Liver (tissue), 9 donors: ENCODE measurements around the gene ATP10B. TPM values are rescaled to one million over a fixed set of nuclear protein-coding genes. Genes with fewer than 3 reads are reported as not detected.
"Not testable (repeated sequence)": the region's sequence is repeated elsewhere in the genome, so short reads cannot be mapped to it uniquely, and the experiment has no call there.

Experiments used
- DNase-seq: peaks from one replicate; pipeline ENCODE4 v3.0.0-alpha.2; 2017; ENCODE audit warnings: low spot score
- H3K27ac ChIP-seq, 2 donors: one replicate each; pipeline ENCODE4 v1.7.0; 2013; ENCODE audit warnings: inconsistent platforms in 2 of 2, low read length in 2 of 2, control low read depth in 1 of 2, low read depth in 1 of 2, mild to moderate bottlenecking in 1 of 2
- H3K27me3 ChIP-seq, 4 donors: one replicate each; pipeline versions ENCODE4 v1.6.1 to v1.7.0; 2013; ENCODE audit warnings: low read length in 3 of 4, inconsistent platforms in 1 of 4, mild to moderate bottlenecking in 1 of 4, moderate library complexity in 1 of 4; ENCODE audit not compliant: control insufficient read depth in 4 of 4, insufficient read depth in 4 of 4
- H3K36me3 ChIP-seq, 4 donors: one replicate each; pipeline versions ENCODE4 v1.6.1 to v1.7.0; 2013; ENCODE audit warnings: low read length in 3 of 4, mild to moderate bottlenecking in 3 of 4, low read depth in 1 of 4, moderate library complexity in 1 of 4; ENCODE audit not compliant: control insufficient read depth in 4 of 4, insufficient read depth in 3 of 4
- H3K4me1 ChIP-seq, 4 donors: one replicate each; pipeline versions ENCODE4 v1.6.1 to v1.7.0; 2013; ENCODE audit warnings: low read length in 3 of 4, mild to moderate bottlenecking in 3 of 4, moderate library complexity in 1 of 4; ENCODE audit not compliant: control insufficient read depth in 4 of 4, insufficient read depth in 4 of 4
- H3K4me3 ChIP-seq, 3 donors: one replicate each; pipeline versions ENCODE4 v1.6.1 to v1.7.0; 2013; ENCODE audit warnings: low read length in 3 of 3, control low read depth in 1 of 3, low read depth in 1 of 3, mild to moderate bottlenecking in 1 of 3
- H3K9ac ChIP-seq, 2 donors: one replicate each; pipeline ENCODE4 v1.7.0; 2013; ENCODE audit warnings: low read length in 2 of 2, mild to moderate bottlenecking in 2 of 2, moderate library complexity in 2 of 2, control low read depth in 1 of 2, low read depth in 1 of 2
- H3K9me3 ChIP-seq, 4 donors: one replicate each; pipeline versions ENCODE4 v1.6.1 to v1.7.0; 2013; ENCODE audit warnings: low read length in 3 of 4; ENCODE audit not compliant: control insufficient read depth in 4 of 4
- CTCF ChIP-seq: fragments of 150-350 bp; IDR thresholded peaks from 2 replicates; pipeline ENCODE4 v1.5.1; 2017; ENCODE audit warnings: improper control_type of control experiment, low read depth, low read length; ENCODE audit not compliant: missing input control
- FOXA1 ChIP-seq: IDR thresholded peaks from 2 replicates; pipeline ENCODE4 v1.6.1; 2016; ENCODE audit warnings: antibody characterized with exemption
- HNF4A ChIP-seq, 2 donors: conservative IDR thresholded peaks; 2 replicates each; pipeline ENCODE4 v1.6.1; 2016; ENCODE audit warnings: antibody characterized with exemption in 2 of 2, mild to moderate bottlenecking in 2 of 2
- HNF4G ChIP-seq: IDR thresholded peaks from 2 replicates; pipeline ENCODE4 v1.6.1; 2016; ENCODE audit warnings: antibody characterized with exemption
- NR2F2 ChIP-seq: IDR thresholded peaks from 2 replicates; pipeline ENCODE4 v1.6.1; 2016; ENCODE audit warnings: antibody characterized with exemption
- RAD21 ChIP-seq, 2 donors: IDR thresholded peaks; 2 replicates each; pipeline ENCODE4 v1.6.1; 2016; ENCODE audit warnings: antibody characterized with exemption in 2 of 2, mild to moderate bottlenecking in 2 of 2
- RXRA ChIP-seq, 2 donors: IDR thresholded peaks; 2 replicates each; pipeline ENCODE4 v1.6.1; 2017 to 2018; ENCODE audit warnings: antibody characterized with exemption in 2 of 2, mild to moderate bottlenecking in 1 of 2
- SP1 ChIP-seq: IDR thresholded peaks from 2 replicates; pipeline ENCODE4 v1.6.1; 2018; ENCODE audit warnings: antibody characterized with exemption, mild to moderate bottlenecking
- WGBS: extraction: QIAGEN DNeasy Blood & Tissue Kit; methylation state at CpG from one replicate; pipeline ENCODE4 v1.1.7; 2013; 5-methylcytosine and 5-hydroxymethylcytosine counted together
- polyA plus RNA-seq, 2 donors: library from polyadenylated mRNA; stranded (reverse) in 1 of 2; unstranded in 1 of 2; fragments of 200-250 nt in 1 of 2; fragments of >200 nt in 1 of 2; fragmentation: Nextera tagmentation in 1 of 2; extraction: Ambion mirVana in 1 of 2; gene quantifications; one replicate each; pipeline versions ENCODE4 v1.2.1 to v1.2.3, GENCODE V29; 2013 to 2015
- total RNA-seq, 2 donors: library from RNA; depleted of rRNA; stranded (reverse); fragments of >200 nt; gene quantifications; one replicate each; pipeline ENCODE4 v1.2.3, GENCODE V29; 2014
- TF ChIP-seq, protein P1 (sequence below): IDR thresholded peaks from 2 replicates; pipeline ENCODE4 v1.6.1; 2016; ENCODE audit warnings: antibody characterized with exemption
- donor health status: healthy.
- donor health status: healthy.
- donor health status: healthy.
- donor health status: healthy.
- donor health status: healthy.

The ATP10B gene
- total and polyA plus RNA-seq, 4 donors = 0.05 to 0.67 (median 0.05) TPM; not detected in 1

DNA sequence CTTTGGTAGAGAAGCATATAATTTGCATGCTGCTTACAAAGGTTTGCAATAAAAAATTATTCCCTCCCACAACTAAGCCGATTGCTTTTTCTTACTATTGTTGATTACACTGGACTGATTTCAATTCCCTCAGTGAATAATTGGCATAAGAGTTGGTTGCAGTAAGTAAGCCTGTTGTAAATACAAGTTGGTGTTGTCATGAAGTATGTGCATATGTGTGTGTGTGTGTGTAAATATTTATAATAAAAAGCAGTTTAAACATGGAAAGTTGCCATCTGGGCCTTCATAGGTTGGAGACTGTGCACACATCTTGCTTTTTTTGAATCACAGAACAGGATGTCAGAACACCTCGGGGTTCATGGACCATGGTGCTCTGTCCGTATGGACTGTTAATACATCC, 131.2 kb downstream of the ATP10B start (continued):
- TF ChIP-seq CTCF = no peak
- TF ChIP-seq RXRA (IDR thresholded peaks at IDR 0.05) = no peak
- no peak for TF ChIP-seq HNF4A (conservative IDR thresholded peaks at IDR 0.05)
- no peak for TF ChIP-seq NR2F2
- no peak for TF ChIP-seq RAD21 (IDR thresholded peaks at IDR 0.05)

- not testable (repeated sequence) for H3K27me3 ChIP-seq, H3K36me3 ChIP-seq, H3K9me3 ChIP-seq, H3K4me1 ChIP-seq, H3K9ac ChIP-seq, H3K27ac ChIP-seq, H3K4me3 ChIP-seq, DNase-seq
- 95% methylated on average over 8 of the region's 9 CpGs for WGBS
Measured at GRCh38 chr5:160715508-160715907, 136.5 kb downstream of the ATP10B start.

DNA sequence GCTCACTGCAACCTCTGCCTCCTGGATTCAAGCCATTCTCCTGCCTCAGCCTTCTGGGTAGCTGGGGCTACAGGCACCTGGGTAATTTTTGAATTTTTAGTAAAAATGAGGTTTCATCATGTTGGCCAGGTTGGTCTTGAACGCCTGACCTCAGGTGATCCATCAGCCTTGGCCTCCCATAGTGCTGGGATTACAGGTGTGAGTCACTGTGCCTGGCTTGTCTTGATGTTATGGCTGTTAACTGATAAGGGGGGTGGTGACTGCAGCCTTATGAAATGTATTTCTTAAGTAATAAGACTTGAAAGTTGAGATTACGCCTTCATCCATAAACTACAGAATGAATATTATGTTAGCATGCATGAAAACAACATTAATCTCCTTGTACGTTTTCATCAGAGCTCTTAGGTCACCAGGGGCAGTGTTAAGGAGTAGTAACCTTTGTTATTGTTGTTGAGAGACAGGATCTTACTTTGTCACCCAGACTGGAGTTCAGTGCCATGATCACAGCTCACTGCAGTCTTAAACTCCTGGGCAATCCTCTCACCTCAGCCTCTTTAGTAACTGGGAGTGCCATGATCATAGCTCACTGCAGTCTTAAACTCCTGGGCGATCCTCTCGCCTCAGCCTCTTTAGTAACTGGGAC, 148.3 kb downstream of the ATP10B start:
- peaks cover 0 to 2% (median 0%) of the 10 kb centered on the region in 4 donors for H3K9me3 ChIP-seq
- no peak overlapping the region for H3K9ac ChIP-seq
- no peaks in the 10 kb centered on the region for H3K36me3 ChIP-seq
- H3K27me3 ChIP-seq = no peaks in the 10 kb centered on the region
- DNase-seq = no peak
- no peak overlapping the region for H3K4me3 ChIP-seq
- no peaks in the 10 kb centered on the region for H3K4me1 ChIP-seq
- TF ChIP-seq HNF4A (conservative IDR thresholded peaks at IDR 0.05) (no peak), NR2F2 (no peak), CTCF (no peak), HNF4G (no peak), SP1 (no peak), RAD21 (IDR thresholded peaks at IDR 0.05) (no peak), FOXA1 (no peak)
- TF ChIP-seq, protein P1, sequence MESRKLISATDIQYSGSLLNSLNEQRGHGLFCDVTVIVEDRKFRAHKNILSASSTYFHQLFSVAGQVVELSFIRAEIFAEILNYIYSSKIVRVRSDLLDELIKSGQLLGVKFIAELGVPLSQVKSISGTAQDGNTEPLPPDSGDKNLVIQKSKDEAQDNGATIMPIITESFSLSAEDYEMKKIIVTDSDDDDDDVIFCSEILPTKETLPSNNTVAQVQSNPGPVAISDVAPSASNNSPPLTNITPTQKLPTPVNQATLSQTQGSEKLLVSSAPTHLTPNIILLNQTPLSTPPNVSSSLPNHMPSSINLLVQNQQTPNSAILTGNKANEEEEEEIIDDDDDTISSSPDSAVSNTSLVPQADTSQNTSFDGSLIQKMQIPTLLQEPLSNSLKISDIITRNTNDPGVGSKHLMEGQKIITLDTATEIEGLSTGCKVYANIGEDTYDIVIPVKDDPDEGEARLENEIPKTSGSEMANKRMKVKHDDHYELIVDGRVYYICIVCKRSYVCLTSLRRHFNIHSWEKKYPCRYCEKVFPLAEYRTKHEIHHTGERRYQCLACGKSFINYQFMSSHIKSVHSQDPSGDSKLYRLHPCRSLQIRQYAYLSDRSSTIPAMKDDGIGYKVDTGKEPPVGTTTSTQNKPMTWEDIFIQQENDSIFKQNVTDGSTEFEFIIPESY = no peak
- H3K27ac ChIP-seq = no peak overlapping the region
- 81% methylated on average over 5 of the region's 5 CpGs for WGBS
